Frontal cortex (tissue), 4 donors: Measurements from ENCODE around the gene ST14. TPM values are rescaled to one million over a fixed set of nuclear protein-coding genes. Genes with fewer than 3 reads are reported as not detected.

Experiments
- DNase-seq, 2 donors: peaks; one replicate each; pipeline ENCODE4 v3.0.0; 2012; ENCODE audit warnings: low spot score in 2 of 2
- FAIRE-seq: peaks from 2 replicates; lab custom pipeline; 2012; peaks lifted over from hg19 to GRCh38; lab: Jason Lieb, UNC
- total RNA-seq: library from RNA; depleted of rRNA; stranded (reverse); fragments of >200 nt; gene quantifications from one replicate; pipeline ENCODE4 v1.2.3, GENCODE V29; 2014
- donor health status: control.
- donor health status: control.
- donor health status: control.

Gene ST14
- total RNA-seq, 1 donor from 2014 or later, result not detected

GRCh38 chr11:130131961-130132850, 27.4 kb upstream of the ST14 start:
- DNase-seq, result peak; percentile 48 to 51
- FAIRE-seq, result no peak

- FAIRE-seq (no peak), DNase-seq (no peak)
Observed at GRCh38 chr11:130133716-130134115, 25.9 kb upstream of the ST14 start.

GRCh38 chr11:130136107-130136506, 23.5 kb upstream of the ST14 start:
- no peak for DNase-seq
- no peak for FAIRE-seq

GRCh38 chr11:130137999-130138398, 21.6 kb upstream of the ST14 start:
- DNase-seq (no peak), FAIRE-seq (no peak)

GRCh38 chr11:130139401-130139800, 20.2 kb upstream of the ST14 start:
- DNase-seq, result no peak
- no peak for FAIRE-seq

- FAIRE-seq (no peak), DNase-seq (no peak)
Observed at GRCh38 chr11:130141561-130142341, 17.8 kb upstream of the ST14 start.

- FAIRE-seq, result no peak
- DNase-seq, result no peak
Observed at GRCh38 chr11:130144141-130144540, 15.4 kb upstream of the ST14 start.

- no peak for FAIRE-seq
Observed at GRCh38 chr11:130144861-130145281, 14.7 kb upstream of the ST14 start.

GRCh38 chr11:130145311-130145812, 14.2 kb upstream of the ST14 start:
- no peak for DNase-seq
- FAIRE-seq, result no peak

More at GRCh38 chr11:130144861-130145281, 14.7 kb upstream of the ST14 start:
- DNase-seq, result no peak

GRCh38 chr11:130145975-130146776, 13.4 kb upstream of the ST14 start:
- FAIRE-seq (no peak), DNase-seq (no peak)

- no peak for FAIRE-seq
Observed at GRCh38 chr11:130146796-130147195, 12.8 kb upstream of the ST14 start.

GRCh38 chr11:130148796-130149326, 10.7 kb upstream of the ST14 start:
- DNase-seq (no peak), FAIRE-seq (no peak)

More at GRCh38 chr11:130146796-130147195, 12.8 kb upstream of the ST14 start:
- peak in 1 of 2 donors; percentile 36 for DNase-seq

- no peak for FAIRE-seq
- no peak for DNase-seq
Observed at GRCh38 chr11:130150790-130151189, 8.8 kb upstream of the ST14 start.

- FAIRE-seq (no peak), DNase-seq (no peak)
Observed at GRCh38 chr11:130151196-130151595, 8.4 kb upstream of the ST14 start.

GRCh38 chr11:130156108-130157022, 3.2 kb upstream of the ST14 start:
- DNase-seq, result no peak
- no peak for FAIRE-seq

GRCh38 chr11:130157101-130157500, 2.5 kb upstream of the ST14 start:
- FAIRE-seq, result no peak
- DNase-seq, result no peak

GRCh38 chr11:130157840-130158239, 1.7 kb upstream of the ST14 start:
- no peak for DNase-seq
- FAIRE-seq, result no peak

- DNase-seq, result no peak
- FAIRE-seq, result no peak
Observed at GRCh38 chr11:130159139-130159538, 443 bp upstream of the ST14 start.
